K562 (cell line): ENCODE results near the gene CDKL4. TPM values are rescaled to one million over a fixed set of nuclear protein-coding genes. Genes with fewer than 3 reads are reported as not detected.

Experiments
- ATAC-seq: fragments of 200-7000 bp; cut with Tn5 transposase; 3 replicates; pipeline ENCODE4 v1.9.1; 2020; ENCODE audit warnings: moderate library complexity
- BruUV-seq: library from RNA; stranded (reverse); fragments of 400-500 nt; replicated peaks from 2 replicates; lab custom pipeline; 2021; lab: Mats Ljungman, UMichigan
- CTCF ChIA-PET: fragments of 300-600 bp; formaldehyde crosslinking; extraction: SDS; loops from one replicate; lab custom pipeline; 2021; ENCODE audit warnings: low intra/inter-chr PET ratio; lab: Yijun Ruan, JAX
- POLR2A ChIA-PET: fragments of 300-600, 350-650 bp; sonication (Branson Sonifier 250); formaldehyde crosslinking; extraction: SDS; loops from one replicate; lab custom pipeline; 2021; ENCODE audit warnings: antibody characterized with exemption, inconsistent platforms; lab: Yijun Ruan, JAX
- DNase-seq, 4 experiments: peaks; one replicate each; pipeline versions ENCODE4 v3.0.0 to v3.0.0-alpha.2; 2011 to 2018; ENCODE audit warnings: low spot score in 3 of 4, mixed read lengths in 3 of 4; ENCODE audit errors: extremely low read depth in 1 of 4
- FAIRE-seq: peaks from 2 replicates; lab custom pipeline; 2011; peaks lifted over from hg19 to GRCh38; lab: Jason Lieb, UNC
- H2AFZ ChIP-seq: 2 replicates; pipeline ENCODE4 v1.6.0; 2011; ENCODE audit warnings: low read depth, low read length, control low read depth, inconsistent platforms
- H3K27ac ChIP-seq: fragments of 200-600 bp; 3 replicates; pipeline ENCODE4 v1.8.0; 2011; ENCODE audit warnings: low read depth, mild to moderate bottlenecking, control low read depth, inconsistent platforms, low read length, moderate library complexity, mixed read lengths; ENCODE audit errors: extremely low read depth
- H3K27me3 ChIP-seq, 2 experiments: fragments of 300-600 bp in 1 of 2; 2 replicates in 1 of 2; 3 replicates in 1 of 2; pipeline versions ENCODE4 v1.6.0 to v1.8.0; 2011; ENCODE audit warnings: inconsistent platforms in 2 of 2, low read length in 2 of 2, mild to moderate bottlenecking in 1 of 2, mixed read lengths in 1 of 2, moderate library complexity in 1 of 2; ENCODE audit not compliant: control insufficient read depth in 2 of 2, insufficient read depth in 2 of 2
- H3K36me3 ChIP-seq: fragments of 300-600 bp; 3 replicates; pipeline ENCODE4 v1.8.0; 2011; ENCODE audit warnings: mild to moderate bottlenecking, low read length, inconsistent platforms; ENCODE audit not compliant: control insufficient read depth, insufficient read depth
- H3K4me1 ChIP-seq, 2 experiments: fragments of 200-600 bp in 1 of 2; replicated peaks in 1 of 2; 2 replicates in 1 of 2; 3 replicates in 1 of 2; pipeline versions ENCODE4 v1.5.1 to v1.8.0; 2011; ENCODE audit warnings: inconsistent platforms in 2 of 2, low read length in 2 of 2, mild to moderate bottlenecking in 1 of 2, mixed read lengths in 1 of 2, moderate library complexity in 1 of 2; ENCODE audit not compliant: control insufficient read depth in 2 of 2, insufficient read depth in 2 of 2
- H3K4me2 ChIP-seq: 2 replicates; pipeline ENCODE4 v1.6.1; 2011; ENCODE audit warnings: low read length, control low read depth, inconsistent platforms, mixed read lengths; ENCODE audit not compliant: insufficient read depth
- H3K4me3 ChIP-seq: fragments of 200-600 bp; sonication (generic), shearing (Covaris generic); 2 replicates; pipeline ENCODE4 v1.5.1; 2016; ENCODE audit warnings: control low read depth, inconsistent platforms
- H3K79me2 ChIP-seq: fragments of 200-600 bp; 3 replicates; pipeline ENCODE4 v1.8.0; 2011; ENCODE audit warnings: low read length, inconsistent platforms; ENCODE audit not compliant: control insufficient read depth, insufficient read depth
- H3K9ac ChIP-seq, 2 experiments: 2 replicates each; pipeline versions ENCODE4 v1.6.0 to v1.6.1; 2011; ENCODE audit warnings: low read depth in 2 of 2, low read length in 2 of 2, control low read depth in 1 of 2, inconsistent platforms in 1 of 2, mild to moderate bottlenecking in 1 of 2, mixed read lengths in 1 of 2; ENCODE audit not compliant: insufficient read depth in 1 of 2
- H3K9me1 ChIP-seq: one replicate; pipeline ENCODE4 v1.6.0; 2011; ENCODE audit warnings: inconsistent platforms, mild to moderate bottlenecking, low read length, moderate library complexity; ENCODE audit not compliant: control insufficient read depth, insufficient read depth
- H3K9me3 ChIP-seq: replicated peaks from 2 replicates; pipeline ENCODE4 v1.5.1; 2011; ENCODE audit warnings: low read depth, low read length, inconsistent platforms; ENCODE audit not compliant: control insufficient read depth, insufficient read depth
- H4K20me1 ChIP-seq: replicated peaks from 2 replicates; pipeline ENCODE4 v1.6.1; 2011; ENCODE audit warnings: low read length, inconsistent platforms, mixed read lengths; ENCODE audit not compliant: control insufficient read depth, insufficient read depth
- CBX8 ChIP-seq: fragments of 200-600 bp; sonication (generic); IDR thresholded peaks from 2 replicates; pipeline ENCODE4 v1.6.1; 2012; ENCODE audit warnings: borderline replicate concordance, mixed run types, low read depth, mild to moderate bottlenecking, moderate library complexity, mixed read lengths, low read length, control low read depth, inconsistent platforms; ENCODE audit not compliant: poor library complexity, severe bottlenecking; ENCODE audit errors: extremely low read depth
- POLR2B ChIP-seq: fragments of 450-650 bp; IDR thresholded peaks from 2 replicates; pipeline ENCODE4 v1.6.1; 2018; ENCODE audit warnings: low read depth; ENCODE audit not compliant: partially characterized antibody
- SAP30 ChIP-seq: fragments of 200-600 bp; sonication (generic); IDR thresholded peaks from 2 replicates; pipeline ENCODE4 v1.6.1; 2012; ENCODE audit warnings: borderline replicate concordance, low read depth, mild to moderate bottlenecking, moderate library complexity, low read length, control low read depth, inconsistent platforms; ENCODE audit not compliant: insufficient read depth, poor library complexity, severe bottlenecking
- THAP7 ChIP-seq: fragments of 250-450 bp; sonication (Bioruptor Pico); IDR thresholded peaks from 2 replicates; pipeline ENCODE4 v1.5.0; 2021
- YBX1 ChIP-seq: fragments of 450-650 bp; IDR thresholded peaks from 2 replicates; pipeline ENCODE4 v1.7.1; 2016; ENCODE audit warnings: mild to moderate bottlenecking
- ZBTB49 ChIP-seq: sonication (generic); formaldehyde crosslinking; IDR thresholded peaks from 2 replicates; pipeline ENCODE4 v1.8.0; 2022; ENCODE audit warnings: missing genetic modification reagents, mild to moderate bottlenecking, borderline replicate concordance
- ZNF766 ChIP-seq: fragments of 200-800 bp; sonication (Bioruptor generic); conservative IDR thresholded peaks from 2 replicates; pipeline ENCODE4 v1.6.1; 2016; ENCODE audit warnings: missing genetic modification characterization, missing compliant biosample characterization
- WGBS: fragments of 100-300 bp; shearing (Covaris generic); methylation state at CpG from one replicate; pipeline ENCODE4 v1.1.6; 2016; ENCODE audit warnings: low coverage, mixed read lengths; ENCODE audit not compliant: insufficient coverage; ENCODE audit errors: missing lambda C conversion rate; 5-methylcytosine and 5-hydroxymethylcytosine counted together
- in situ Hi-C: fragments of 300-500 bp; cut with MboI; formaldehyde crosslinking; loops from 4 replicates; pipeline ENCODE4 v1.15.0; 2018; ENCODE audit warnings: inconsistent platforms, mixed read lengths
- intact Hi-C: fragments of 100-400 bp; cut with micrococcal nuclease; formaldehyde crosslinking; loops from 2 replicates; pipeline ENCODE4 v1.14.2; 2022
- polyA plus RNA-seq, 8 experiments: library from polyadenylated mRNA; depleted of rRNA in 4 of 8; stranded (reverse) in 5 of 8; unstranded in 3 of 8; fragments of >200 nt; fragmentation: Nextera tagmentation in 2 of 8; fragmentation: Illumina TruSeq in 1 of 8; extraction: Ambion mirVana in 2 of 8; extraction: Trizol in 1 of 8; gene quantifications; 2 replicates each; pipeline versions ENCODE4 v1.2.1 to v1.2.3, GENCODE V29; 2011 to 2014; ENCODE audit warnings: inconsistent platforms in 1 of 8, missing spikeins in 1 of 8
- total RNA-seq, 7 experiments: library from RNA; depleted of rRNA in 6 of 7; stranded (reverse); fragments of >200 nt in 6 of 7; fragmentation: Illumina TruSeq in 2 of 7; extraction: Trizol in 2 of 7; gene quantifications; 2 replicates each; pipeline versions ENCODE4 v1.2.1 to v1.2.3, GENCODE V29; 2011 to 2021; ENCODE audit warnings: low replicate concordance in 1 of 7

The CDKL4 gene
- total and polyA plus RNA-seq, 9 of the 15 experiments (the other 6 are each of a cell fraction or from before 2014, with no cell fraction given): not detected

GRCh38 chr2:39181297-39181696 lies 62.5 kb downstream of the CDKL4 start (continued):
- TF ChIP-seq CBX8: no peak

- Histone ChIP-seq H3K9me1 (no peaks in the 10 kb centered on the region), H3K36me3 (no peaks in the 10 kb centered on the region), H3K27ac (no peak overlapping the region), H3K9me3 (no peaks in the 10 kb centered on the region), H3K9ac (peak overlapping the region in 1 of 2 experiments; percentile 70; a peak in 2 of 4 replicates), H3K4me2 (no peak overlapping the region), H2AFZ (peak overlapping the region; percentile 19; the same call in 1 of the 2 replicates), H3K4me3 (no peak overlapping the region), H3K27me3 (no peaks in the 10 kb centered on the region), H3K4me1 (no peaks in the 10 kb centered on the region), H3K79me2 (no peaks in the 10 kb centered on the region), H4K20me1 (no peaks in the 10 kb centered on the region)
- ChIA-PET POLR2A (no interaction called here), CTCF (no interaction called here)
- 64% methylated on average over 10 of the region's 12 CpGs for WGBS
- TF ChIP-seq ZNF766 (no peak), POLR2B (no peak), YBX1 (no peak), THAP7 (CRISPR knock-in tag) (no peak), ZBTB49 (CRISPR knock-in tag) (no peak), SAP30 (no peak)
- ATAC-seq (peak; percentile 20; the same call in 1 of the 3 replicates), FAIRE-seq (no peak), DNase-seq (no peak)
- BruUV-seq: no TSS peak
- intact Hi-C loops: no loop called here
- in situ Hi-C loops: no loop called here
Measured at GRCh38 chr2:39179974-39180960, 63.5 kb downstream of the CDKL4 start.
